Spleen (tissue), 11 donors: ENCODE measurements around the gene FAM107B. TPM values are rescaled to one million over a fixed set of nuclear protein-coding genes. Genes with fewer than 3 reads are reported as not detected.
A peak's percentile ranks its signal among the peaks of the same experiment; 100 is the strongest.

ENCODE experiments used
- DNase-seq: peaks from one replicate; pipeline ENCODE4 v3.0.0-alpha.2; 2020
- H3K27ac ChIP-seq, 8 donors: fragments of 200-600 bp; sonication (generic) in 7 of 8; 1 replicate in 4 of 8; 2 replicates in 4 of 8; pipeline versions ENCODE4 v1.5.0 to v1.8.0; 2016 to 2021; ENCODE audit warnings: inconsistent platforms in 4 of 8, mild to moderate bottlenecking in 4 of 8, moderate library complexity in 1 of 8
- H3K27me3 ChIP-seq, 7 donors: fragments of 200-600 bp; sonication (generic) in 6 of 7; replicated peaks in 1 of 7; 1 replicate in 4 of 7; 2 replicates in 3 of 7; pipeline versions ENCODE4 v1.5.0 to v1.8.0; 2016 to 2021; ENCODE audit warnings: inconsistent platforms in 3 of 7, mild to moderate bottlenecking in 1 of 7
- H3K36me3 ChIP-seq, 6 donors: fragments of 200-600 bp; sonication (generic) in 5 of 6; 1 replicate in 4 of 6; 2 replicates in 2 of 6; pipeline versions ENCODE4 v1.5.0 to v1.8.0; 2016 to 2021; ENCODE audit warnings: inconsistent platforms in 2 of 6
- H3K4me1 ChIP-seq, 6 donors: fragments of 200-600 bp; sonication (generic) in 5 of 6; 1 replicate in 3 of 6; 2 replicates in 3 of 6; pipeline versions ENCODE4 v1.5.0 to v1.8.0; 2016 to 2021; ENCODE audit warnings: inconsistent platforms in 3 of 6
- H3K4me3 ChIP-seq, 8 donors: fragments of 200-600 bp; sonication (generic) in 7 of 8; 1 replicate in 4 of 8; 2 replicates in 4 of 8; pipeline versions ENCODE4 v1.5.0 to v1.8.0; 2016 to 2021; ENCODE audit warnings: inconsistent platforms in 4 of 8, mild to moderate bottlenecking in 4 of 8, moderate library complexity in 2 of 8
- H3K9me3 ChIP-seq, 8 donors: fragments of 200-600 bp; sonication (generic) in 7 of 8; 1 replicate in 4 of 8; 2 replicates in 4 of 8; pipeline versions ENCODE4 v1.5.0 to v1.8.0; 2016 to 2021; ENCODE audit warnings: inconsistent platforms in 4 of 8
- POLR2A ChIP-seq, 3 donors: fragments of 450-650 bp; IDR thresholded peaks; one replicate each; pipeline ENCODE4 v1.5.1; 2017; ENCODE audit warnings: antibody characterized with exemption in 3 of 3, mild to moderate bottlenecking in 1 of 3
- POLR2AphosphoS5 ChIP-seq, 3 donors: sonication (generic); formaldehyde crosslinking; IDR thresholded peaks; one replicate each; pipeline ENCODE4 v1.5.1; 2017; ENCODE audit warnings: antibody characterized with exemption in 3 of 3
- WGBS, 5 donors: extraction: QIAGEN DNeasy Blood & Tissue Kit in 3 of 5; methylation state at CpG; one replicate each; pipeline versions ENCODE4 v1.1.5 to v1.1.7; 2013 to 2018; 5-methylcytosine and 5-hydroxymethylcytosine counted together
- intact Hi-C: fragments of 100-400 bp; cut with DNase I; formaldehyde crosslinking; loops from one replicate; pipeline ENCODE4 v1.15.0; 2023; ENCODE audit warnings: low total_unique reads
- polyA plus RNA-seq, 3 donors: library from polyadenylated mRNA; stranded (reverse); fragments of 200-250 nt; gene quantifications; one replicate each; pipeline ENCODE4 v1.2.1, GENCODE V29; 2013
- total RNA-seq, 7 donors: library from RNA; depleted of rRNA in 3 of 7; stranded (reverse); fragments of >200 nt in 3 of 7; fragmentation: NEBNext Ultra II Directional in 4 of 7; extraction: Animal tissue kit (Norgen Biotek cat#: 25700) in 4 of 7; gene quantifications; one replicate each; pipeline versions ENCODE4 v1.1.0 to v1.2.1, GENCODE V29; 2016 to 2021
- TF ChIP-seq, protein P1 (sequence below), 11 experiments: fragments of 200-600 bp in 7 of 11; fragments of 450-650 bp in 4 of 11; sonication (generic) in 4 of 11; IDR thresholded peaks in 8 of 11; conservative IDR thresholded peaks in 3 of 11; 1 replicate in 7 of 11; 2 replicates in 4 of 11; pipeline versions ENCODE4 v1.4.0 to v1.8.0; 2016 to 2021; ENCODE audit warnings: antibody characterized with exemption in 11 of 11, inconsistent platforms in 4 of 11, mild to moderate bottlenecking in 1 of 11
- donor health status: healthy with polysubstance abuse.
- donor health status: DM: no; HTN: no; CAD: no; lungs with moderate emphysema.
- donor health status: DM: no; HTN: no; CAD: no.
- donor health status: Bipolar disorder and iron deficiency.
- donor health status: healthy.
- donor health status: DM: no; HTN: no; CAD: no.
- donor health status: DM: yes; HTN: yes; CAD: no.

FAM107B gene
- total and polyA plus RNA-seq, 10 donors = 40.1 to 115 (median 75.5) TPM

- TF ChIP-seq, protein P1, sequence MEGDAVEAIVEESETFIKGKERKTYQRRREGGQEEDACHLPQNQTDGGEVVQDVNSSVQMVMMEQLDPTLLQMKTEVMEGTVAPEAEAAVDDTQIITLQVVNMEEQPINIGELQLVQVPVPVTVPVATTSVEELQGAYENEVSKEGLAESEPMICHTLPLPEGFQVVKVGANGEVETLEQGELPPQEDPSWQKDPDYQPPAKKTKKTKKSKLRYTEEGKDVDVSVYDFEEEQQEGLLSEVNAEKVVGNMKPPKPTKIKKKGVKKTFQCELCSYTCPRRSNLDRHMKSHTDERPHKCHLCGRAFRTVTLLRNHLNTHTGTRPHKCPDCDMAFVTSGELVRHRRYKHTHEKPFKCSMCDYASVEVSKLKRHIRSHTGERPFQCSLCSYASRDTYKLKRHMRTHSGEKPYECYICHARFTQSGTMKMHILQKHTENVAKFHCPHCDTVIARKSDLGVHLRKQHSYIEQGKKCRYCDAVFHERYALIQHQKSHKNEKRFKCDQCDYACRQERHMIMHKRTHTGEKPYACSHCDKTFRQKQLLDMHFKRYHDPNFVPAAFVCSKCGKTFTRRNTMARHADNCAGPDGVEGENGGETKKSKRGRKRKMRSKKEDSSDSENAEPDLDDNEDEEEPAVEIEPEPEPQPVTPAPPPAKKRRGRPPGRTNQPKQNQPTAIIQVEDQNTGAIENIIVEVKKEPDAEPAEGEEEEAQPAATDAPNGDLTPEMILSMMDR (IDR thresholded peaks at IDR 0.05 in 8 of 11, conservative IDR thresholded peaks at IDR 0.05 in 3 of 11) = no peak
- TF ChIP-seq POLR2A (IDR thresholded peaks at IDR 0.05) (no peak), POLR2AphosphoS5 (IDR thresholded peaks at IDR 0.05) (no peak)
- no peaks in the 10 kb centered on the region for H3K27me3 ChIP-seq
- 87 to 96% (median 94%) methylated on average over 8 of the region's 8 CpGs for WGBS, 5 donors
- peaks cover 0 to 62% (median 10%) of the 10 kb centered on the region in 6 donors for H3K36me3 ChIP-seq
- no peak overlapping the region for H3K27ac ChIP-seq
- intact Hi-C loops = no loop called here
- no peak overlapping the region for H3K4me3 ChIP-seq
- H3K9me3 ChIP-seq = no peaks in the 10 kb centered on the region
- DNase-seq = no peak
- peaks cover 16 to 89% (median 46%) of the 10 kb centered on the region in 6 donors for H3K4me1 ChIP-seq
These were observed 174.6 kb downstream of the FAM107B start for GRCh38 chr10:14600065-14600464.

GRCh38 chr10:14598809-14599764 is 175.6 kb downstream of the FAM107B start:
- Histone ChIP-seq H3K27ac (peak overlapping the region in 3 of 8 donors; percentile 0 to 49 (median 2)), H3K27me3 (no peaks in the 10 kb centered on the region), H3K36me3 (peaks cover 0 to 66% (median 10%) of the 10 kb centered on the region in 6 donors), H3K4me3 (no peak overlapping the region), H3K9me3 (no peaks in the 10 kb centered on the region), H3K4me1 (peaks cover 12 to 89% (median 39%) of the 10 kb centered on the region in 6 donors)
- no peak for TF ChIP-seq POLR2A (IDR thresholded peaks at IDR 0.05)
- TF ChIP-seq, protein P1 (IDR thresholded peaks at IDR 0.05 in 8 of 11, conservative IDR thresholded peaks at IDR 0.05 in 3 of 11) = no peak
- no peak for TF ChIP-seq POLR2AphosphoS5 (IDR thresholded peaks at IDR 0.05)
- WGBS, 5 donors = 80 to 90% (median 87%) methylated on average over 11 of the region's 11 CpGs
- intact Hi-C loops = no loop called here
- no peak for DNase-seq

GRCh38 chr10:14595526-14596182 is 179.0 kb downstream of the FAM107B start:
- Histone ChIP-seq H3K36me3 (peaks cover 0 to 81% (median 19%) of the 10 kb centered on the region in 6 donors), H3K27me3 (no peaks in the 10 kb centered on the region), H3K4me1 (peaks cover 0 to 93% (median 9%) of the 10 kb centered on the region in 6 donors), H3K4me3 (no peak overlapping the region), H3K9me3 (no peaks in the 10 kb centered on the region), H3K27ac (peak overlapping the region in 1 of 8 donors; percentile 19)
- intact Hi-C loops = no loop called here
- WGBS, 5 donors = 86 to 94% (median 92%) methylated on average over 11 of the region's 11 CpGs
- DNase-seq = no peak
- TF ChIP-seq, protein P1 (IDR thresholded peaks at IDR 0.05 in 8 of 11, conservative IDR thresholded peaks at IDR 0.05 in 3 of 11) = no peak
- peak in 1 of 3 donors; percentile 44 for TF ChIP-seq POLR2AphosphoS5 (IDR thresholded peaks at IDR 0.05)
